Cortex of kidney (tissue), 1 donor: ENCODE measurements around the gene MT1M.

Experiments used
- DNase-seq: peaks from one replicate; lab custom pipeline; 2025; lab: John Stamatoyannopoulos, UW

MT1M gene

GRCh38 chr16:56628486-56629350, 3.7 kb upstream of the MT1M start:
- no peak for DNase-seq

- DNase-seq, result no peak
Measured at GRCh38 chr16:56629531-56629930, 2.9 kb upstream of the MT1M start.

- no peak for DNase-seq
Measured at GRCh38 chr16:56630134-56630533, 2.3 kb upstream of the MT1M start.

GRCh38 chr16:56631197-56631596, 1.3 kb upstream of the MT1M start:
- DNase-seq, result no peak

GRCh38 chr16:56631832-56632155, 665 bp upstream of the MT1M start:
- no peak for DNase-seq

- DNase-seq, result no peak
Measured at GRCh38 chr16:56632848-56633365, 448 bp downstream of the MT1M start.

GRCh38 chr16:56633535-56633934, 1.1 kb downstream of the MT1M start:
- no peak for DNase-seq

GRCh38 chr16:56634715-56635440, 2.4 kb downstream of the MT1M start:
- no peak for DNase-seq

- no peak for DNase-seq
Measured at GRCh38 chr16:56635441-56635967, 3.0 kb downstream of the MT1M start.

GRCh38 chr16:56636616-56637413, 4.4 kb downstream of the MT1M start:
- DNase-seq, result no peak

- DNase-seq, result no peak
Measured at GRCh38 chr16:56637814-56638750, 5.6 kb downstream of the MT1M start, which contains the start of gene MT1A. Gene MT1A, plus strand, starts transcription at chr16:56638666. Its CDS starts 73 bp downstream, at chr16:56638739.

- DNase-seq, result no peak
Measured at GRCh38 chr16:56639045-56639444, 6.6 kb downstream of the MT1M start.

GRCh38 chr16:56640076-56640475, 7.6 kb downstream of the MT1M start:
- no peak for DNase-seq

GRCh38 chr16:56641166-56641565, 8.7 kb downstream of the MT1M start:
- DNase-seq, result no peak

- no peak for DNase-seq
Measured at GRCh38 chr16:56643080-56643778, 10.8 kb downstream of the MT1M start.

- DNase-seq, result no peak
Measured at GRCh38 chr16:56643833-56644232, 11.4 kb downstream of the MT1M start.

- DNase-seq, result no peak
Measured at GRCh38 chr16:56645311-56645710, 12.9 kb downstream of the MT1M start.

- no peak for DNase-seq
Measured at GRCh38 chr16:56645838-56646237, 13.4 kb downstream of the MT1M start.

- no peak for DNase-seq
Measured at GRCh38 chr16:56647641-56648431, 15.4 kb downstream of the MT1M start.
